Testis (tissue), 3 donors: Measurements from ENCODE around the gene CD44. TPM values are rescaled to one million over a fixed set of nuclear protein-coding genes. Genes with fewer than 3 reads are reported as not detected.

Source experiments
- DNase-seq: peaks from one replicate; pipeline ENCODE4 v3.0.0-alpha.2; 2019
- H3K27ac ChIP-seq, 2 donors: fragments of 200-600 bp; sonication (generic); one replicate each; pipeline ENCODE4 v1.5.1; 2019
- H3K27me3 ChIP-seq: fragments of 200-600 bp; sonication (generic); one replicate; pipeline ENCODE4 v1.5.1; 2019
- H3K36me3 ChIP-seq: fragments of 200-600 bp; sonication (generic); one replicate; pipeline ENCODE4 v1.5.1; 2017; ENCODE audit warnings: low read depth; ENCODE audit errors: missing control alignments
- H3K4me1 ChIP-seq: fragments of 200-600 bp; sonication (generic); one replicate; pipeline ENCODE4 v1.5.1; 2019
- H3K4me3 ChIP-seq, 2 donors: fragments of 200-600 bp; sonication (generic); one replicate each; pipeline ENCODE4 v1.5.1; 2017 to 2019
- H3K9me3 ChIP-seq: fragments of 200-600 bp; sonication (generic); one replicate; pipeline ENCODE4 v1.5.1; 2017
- POLR2A ChIP-seq: fragments of 450-650 bp; IDR thresholded peaks from one replicate; pipeline ENCODE4 v1.6.1; 2017; ENCODE audit warnings: antibody characterized with exemption, mild to moderate bottlenecking, moderate library complexity
- WGBS, 2 donors: methylation state at CpG; one replicate each; pipeline ENCODE4 v1.1.5; 2018; 5-methylcytosine and 5-hydroxymethylcytosine counted together
- intact Hi-C: fragments of 100-400 bp; cut with DNase I; formaldehyde crosslinking; loops from one replicate; pipeline ENCODE4 v1.15.1; 2023; ENCODE audit warnings: low total_unique reads
- polyA plus RNA-seq: library from polyadenylated mRNA; stranded (reverse); fragments of 350-450 nt; fragmentation: Illumina TruSeq; extraction: RNeasy Lipid Tissue Mini Kit (QIAGEN cat#74804); gene quantifications from one replicate; pipeline ENCODE4 v1.2.3, GENCODE V29; 2014; ENCODE audit warnings: low read depth, low replicate concordance; ENCODE audit not compliant: insufficient read depth
- total RNA-seq, 2 donors: library from RNA; depleted of rRNA; stranded (reverse); fragments of >200 nt; gene quantifications; one replicate each; pipeline ENCODE4 v1.2.3, GENCODE V29; 2016
- TF ChIP-seq, protein P1 (sequence below), 3 experiments: fragments of 450-650 bp in 2 of 3; fragments of 200-600 bp in 1 of 3; sonication (generic) in 1 of 3; IDR thresholded peaks; one replicate each; pipeline ENCODE4 v1.5.1; 2016 to 2019; ENCODE audit warnings: antibody characterized with exemption in 3 of 3, mild to moderate bottlenecking in 2 of 3, moderate library complexity in 1 of 3

Gene CD44
- total and polyA plus RNA-seq, 3 donors from 2014 or later = 4.0 to 44.5 (median 13.4) TPM

DNA sequence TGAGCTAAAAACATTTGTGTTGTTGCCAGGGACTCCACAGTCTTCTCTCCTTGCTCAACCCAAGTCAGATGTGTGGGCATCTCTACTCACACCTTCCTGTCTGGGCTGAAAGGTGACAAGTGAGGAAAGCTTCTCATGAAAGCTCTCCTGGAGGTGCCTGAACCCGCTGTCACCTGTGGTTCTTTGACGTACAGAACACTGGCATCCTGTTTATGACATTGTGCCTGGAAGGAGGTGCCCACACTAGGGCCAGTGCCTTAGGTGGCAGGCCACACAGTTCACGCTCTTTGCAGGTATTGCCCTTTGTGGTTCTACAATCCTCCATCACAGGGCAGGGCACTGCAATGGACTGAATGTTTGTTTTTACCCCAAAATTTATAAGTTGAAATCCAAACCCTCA is 108.5 kb downstream of the CD44 start:
- Histone ChIP-seq H3K36me3 (no peaks in the 10 kb centered on the region), H3K27me3 (no peaks in the 10 kb centered on the region), H3K9me3 (no peaks in the 10 kb centered on the region), H3K4me3 (no peak overlapping the region), H3K4me1 (no peaks in the 10 kb centered on the region), H3K27ac (no peak overlapping the region)
- intact Hi-C loops = no loop called here
- DNase-seq = no peak
- no peak for TF ChIP-seq POLR2A
- TF ChIP-seq, protein P1, sequence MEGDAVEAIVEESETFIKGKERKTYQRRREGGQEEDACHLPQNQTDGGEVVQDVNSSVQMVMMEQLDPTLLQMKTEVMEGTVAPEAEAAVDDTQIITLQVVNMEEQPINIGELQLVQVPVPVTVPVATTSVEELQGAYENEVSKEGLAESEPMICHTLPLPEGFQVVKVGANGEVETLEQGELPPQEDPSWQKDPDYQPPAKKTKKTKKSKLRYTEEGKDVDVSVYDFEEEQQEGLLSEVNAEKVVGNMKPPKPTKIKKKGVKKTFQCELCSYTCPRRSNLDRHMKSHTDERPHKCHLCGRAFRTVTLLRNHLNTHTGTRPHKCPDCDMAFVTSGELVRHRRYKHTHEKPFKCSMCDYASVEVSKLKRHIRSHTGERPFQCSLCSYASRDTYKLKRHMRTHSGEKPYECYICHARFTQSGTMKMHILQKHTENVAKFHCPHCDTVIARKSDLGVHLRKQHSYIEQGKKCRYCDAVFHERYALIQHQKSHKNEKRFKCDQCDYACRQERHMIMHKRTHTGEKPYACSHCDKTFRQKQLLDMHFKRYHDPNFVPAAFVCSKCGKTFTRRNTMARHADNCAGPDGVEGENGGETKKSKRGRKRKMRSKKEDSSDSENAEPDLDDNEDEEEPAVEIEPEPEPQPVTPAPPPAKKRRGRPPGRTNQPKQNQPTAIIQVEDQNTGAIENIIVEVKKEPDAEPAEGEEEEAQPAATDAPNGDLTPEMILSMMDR (IDR thresholded peaks at IDR 0.05) = no peak
- 82 to 89% methylated on average over 2 to 3 of the region's 3 CpGs for WGBS, 2 donors

DNA sequence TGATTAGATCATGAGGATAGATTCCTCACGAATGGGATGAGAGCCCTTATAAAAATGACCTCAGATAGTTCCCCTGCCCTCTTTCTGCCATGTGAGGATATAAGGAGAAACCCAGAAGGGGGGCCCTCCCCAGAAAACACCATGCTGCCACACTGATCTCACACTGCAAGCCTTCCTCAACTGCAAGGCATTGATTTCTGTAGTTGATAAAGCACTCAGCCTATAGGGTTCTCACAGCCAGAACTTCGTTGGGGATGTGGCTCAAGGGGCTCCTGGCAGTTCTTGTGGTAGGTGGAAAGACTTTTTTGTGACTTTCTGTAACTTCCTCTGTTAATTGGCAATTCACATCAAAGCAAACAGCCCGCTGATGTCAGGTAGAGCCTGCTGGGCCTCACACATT is 108.9 kb downstream of the CD44 start:
- no peak overlapping the region for H3K27ac ChIP-seq
- TF ChIP-seq, protein P1 (IDR thresholded peaks at IDR 0.05) = no peak
- no peak for TF ChIP-seq POLR2A
- no peaks in the 10 kb centered on the region for H3K36me3 ChIP-seq
- no peaks in the 10 kb centered on the region for H3K9me3 ChIP-seq
- no peaks in the 10 kb centered on the region for H3K4me1 ChIP-seq
- H3K27me3 ChIP-seq = no peaks in the 10 kb centered on the region
- no peak overlapping the region for H3K4me3 ChIP-seq
- DNase-seq = no peak
- WGBS, 2 donors = 80 to 86% methylated on average over 3 of the region's 3 CpGs
- intact Hi-C loops = no loop called here

DNA sequence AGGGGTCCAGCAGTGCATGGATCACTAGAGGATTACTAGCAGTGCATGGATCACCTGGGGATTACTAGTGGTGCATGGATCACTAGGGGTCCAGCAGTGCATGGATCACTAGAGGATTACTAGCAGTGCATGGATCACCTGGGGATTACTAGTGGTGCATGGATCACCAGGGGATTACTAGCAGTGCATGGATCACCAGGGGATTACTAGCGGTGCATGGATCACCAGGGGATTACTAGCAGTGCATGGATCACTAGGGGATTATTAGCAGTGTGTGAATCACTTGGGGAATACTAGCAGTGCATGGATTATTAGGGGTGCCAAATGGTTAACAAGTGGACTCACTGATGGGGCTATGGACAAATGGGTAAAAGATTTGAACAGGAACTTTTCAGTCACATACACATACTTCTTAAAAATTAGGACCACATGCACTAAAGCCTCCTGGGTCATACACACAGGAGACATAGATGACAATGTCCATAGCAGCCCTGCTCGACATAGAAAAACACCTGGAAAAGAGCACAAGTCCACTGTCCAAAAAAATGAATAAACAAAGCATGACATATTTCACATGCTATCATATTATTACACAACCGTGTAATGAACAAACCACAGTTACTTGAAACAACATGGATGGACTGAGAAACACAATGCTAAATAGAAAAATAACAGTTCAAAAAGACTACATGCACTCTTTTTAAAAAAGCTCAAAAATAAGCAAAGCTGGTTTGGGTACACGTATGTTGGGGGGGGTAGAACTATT is 109.8 kb downstream of the CD44 start:
- Histone ChIP-seq H3K27me3 (no peaks in the 10 kb centered on the region), H3K4me1 (no peaks in the 10 kb centered on the region), H3K4me3 (no peak overlapping the region), H3K9me3 (no peaks in the 10 kb centered on the region), H3K36me3 (no peaks in the 10 kb centered on the region), H3K27ac (no peak overlapping the region)
- DNase-seq = no peak
- 59 to 74% methylated on average over 4 of the region's 4 CpGs for WGBS, 2 donors
- intact Hi-C loops = no loop called here
- TF ChIP-seq, protein P1 (IDR thresholded peaks at IDR 0.05) = no peak
- no peak for TF ChIP-seq POLR2A

DNA sequence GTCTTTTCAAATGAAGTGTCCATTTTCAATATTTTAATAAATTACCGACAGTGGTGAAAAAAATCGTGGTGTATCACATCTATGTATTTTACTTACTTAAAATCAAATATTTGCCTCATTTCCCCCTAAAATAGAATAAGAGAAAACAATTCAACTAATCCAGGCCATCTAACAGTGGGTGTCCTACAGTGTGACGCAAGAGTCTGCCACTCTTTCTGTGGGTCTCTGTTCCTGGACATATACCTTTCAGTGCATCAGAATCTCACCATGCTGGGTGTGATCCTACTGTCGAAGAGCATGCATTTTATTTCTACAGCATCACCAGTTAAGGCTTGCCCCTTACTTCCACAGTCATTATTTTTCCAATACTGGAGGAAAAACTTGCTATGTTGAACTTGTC is 111.2 kb downstream of the CD44 start:
- H3K27ac ChIP-seq = no peak overlapping the region
- intact Hi-C loops = no loop called here
- TF ChIP-seq, protein P1 (IDR thresholded peaks at IDR 0.05) = no peak
- TF ChIP-seq POLR2A = no peak

DNA sequence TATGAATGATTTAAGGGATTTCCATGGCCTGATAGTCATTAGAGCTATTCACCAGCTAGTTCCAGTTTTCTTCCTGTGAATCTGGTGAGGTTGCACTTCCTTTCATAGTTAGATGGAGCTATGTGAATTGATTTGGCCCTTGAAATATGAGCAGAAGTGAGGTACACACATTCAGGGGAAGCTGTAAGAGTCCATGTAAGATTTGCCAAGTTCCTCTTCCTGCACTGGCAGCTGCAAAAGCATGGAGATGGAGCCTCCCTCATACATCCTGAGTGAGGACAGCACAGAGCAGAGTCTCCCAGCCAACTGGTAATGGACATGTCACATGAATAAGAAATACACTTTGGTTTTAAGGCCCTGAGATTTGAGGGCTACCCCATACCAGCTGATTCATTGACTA is 111.7 kb downstream of the CD44 start:
- Histone ChIP-seq H3K36me3 (no peaks in the 10 kb centered on the region), H3K27ac (no peak overlapping the region), H3K4me1 (no peaks in the 10 kb centered on the region), H3K27me3 (no peaks in the 10 kb centered on the region), H3K4me3 (no peak overlapping the region), H3K9me3 (no peaks in the 10 kb centered on the region)
- no peak for DNase-seq
- no peak for TF ChIP-seq POLR2A
- TF ChIP-seq, protein P1 (IDR thresholded peaks at IDR 0.05) = no peak
- intact Hi-C loops = no loop called here

More for the DNA sequence above, 111.2 kb downstream of the CD44 start:
- H3K9me3 ChIP-seq = no peaks in the 10 kb centered on the region
- H3K4me3 ChIP-seq = no peak overlapping the region
- H3K36me3 ChIP-seq = no peaks in the 10 kb centered on the region
- no peak for DNase-seq
- H3K4me1 ChIP-seq = no peaks in the 10 kb centered on the region
- WGBS, 2 donors = 89% methylated on average over 4 of the region's 4 CpGs
- H3K27me3 ChIP-seq = no peaks in the 10 kb centered on the region
